HepG2 (cell line): ENCODE measurements around the gene B4GALT5. TPM values are rescaled to one million over a fixed set of nuclear protein-coding genes. Genes with fewer than 3 reads are reported as not detected.
A peak's percentile ranks its signal among the peaks of the same experiment; 100 is the strongest.

Experiments used
- ATAC-seq: fragments of 200-7000 bp; cut with Tn5 transposase; 3 replicates; pipeline ENCODE4 v1.9.1; 2020; ENCODE audit warnings: mild to moderate bottlenecking, moderate library complexity
- BruUV-seq: library from RNA; stranded (reverse); fragments of 400-500 nt; replicated peaks from 2 replicates; lab custom pipeline; 2021; lab: Mats Ljungman, UMichigan
- CTCF ChIA-PET: fragments of 300-600 bp; formaldehyde crosslinking; extraction: SDS; loops from one replicate; lab custom pipeline; 2021; ENCODE audit warnings: low total read pairs, inconsistent platforms, low intra/inter-chr PET ratio; lab: Yijun Ruan, JAX
- POLR2A ChIA-PET: fragments of 350-600 bp; sonication (Branson Sonifier 250); formaldehyde crosslinking; loops from one replicate; lab custom pipeline; 2020; ENCODE audit warnings: antibody characterized with exemption, inconsistent platforms; lab: Yijun Ruan, JAX
- DNase-seq: peaks from one replicate; pipeline ENCODE4 v3.0.0-alpha.2; 2015; ENCODE audit warnings: low spot score
- FAIRE-seq: peaks from 3 replicates; lab custom pipeline; 2011; peaks lifted over from hg19 to GRCh38; lab: Jason Lieb, UNC
- H2AFZ ChIP-seq: one replicate; pipeline ENCODE4 v1.6.1; 2011; ENCODE audit warnings: low read length, inconsistent platforms
- H3K27ac ChIP-seq: fragments of 300-600 bp; 3 replicates; pipeline ENCODE4 v1.8.0; 2011; ENCODE audit warnings: mixed run types, mild to moderate bottlenecking, mixed read lengths, low read length, inconsistent platforms; ENCODE audit not compliant: insufficient read depth; ENCODE audit errors: extremely low read length
- H3K27me3 ChIP-seq, 2 experiments: fragments of 200-600 bp in 1 of 2; 2 replicates in 1 of 2; 3 replicates in 1 of 2; pipeline versions ENCODE4 v1.6.0 to v1.8.0; 2011; ENCODE audit warnings: low read length in 2 of 2, mild to moderate bottlenecking in 2 of 2, moderate library complexity in 2 of 2, inconsistent platforms in 1 of 2; ENCODE audit not compliant: insufficient read depth in 2 of 2, control insufficient read depth in 1 of 2
- H3K36me3 ChIP-seq, 2 experiments: fragments of 200-600 bp in 1 of 2; replicated peaks in 1 of 2; 2 replicates in 1 of 2; 3 replicates in 1 of 2; pipeline versions ENCODE4 v1.5.1 to v1.8.0; 2011; ENCODE audit warnings: low read length in 2 of 2, inconsistent platforms in 1 of 2; ENCODE audit not compliant: insufficient read depth in 2 of 2, control insufficient read depth in 1 of 2
- H3K4me1 ChIP-seq: 2 replicates; pipeline ENCODE4 v1.5.1; 2012; ENCODE audit warnings: low read length, inconsistent platforms; ENCODE audit not compliant: insufficient read depth
- H3K4me2 ChIP-seq: 2 replicates; pipeline ENCODE4 v1.6.0; 2011; ENCODE audit warnings: low read depth, low read length, inconsistent platforms
- H3K4me3 ChIP-seq, 3 experiments: fragments of 200-600 bp in 1 of 3; sonication (generic), shearing (Covaris generic) in 1 of 3; replicated peaks in 1 of 3; 2 replicates each; pipeline ENCODE4 v1.5.1; 2011 to 2016; ENCODE audit warnings: low read length in 3 of 3, inconsistent platforms in 2 of 3, low read depth in 2 of 3, mild to moderate bottlenecking in 2 of 3, control low read depth in 1 of 3, mixed read lengths in 1 of 3; ENCODE audit not compliant: insufficient read depth in 1 of 3
- H3K79me2 ChIP-seq: one replicate; pipeline ENCODE4 v1.6.1; 2011; ENCODE audit warnings: low read length, inconsistent platforms; ENCODE audit not compliant: insufficient read depth
- H3K9ac ChIP-seq: 2 replicates; pipeline ENCODE4 v1.6.0; 2011; ENCODE audit warnings: mild to moderate bottlenecking, low read depth, low read length, inconsistent platforms; ENCODE audit not compliant: insufficient read depth
- H3K9me3 ChIP-seq: 2 replicates; pipeline ENCODE4 v1.5.1; 2012; ENCODE audit warnings: mild to moderate bottlenecking, low read length
- H4K20me1 ChIP-seq: 2 replicates; pipeline ENCODE4 v1.6.0; 2011; ENCODE audit warnings: inconsistent platforms, mild to moderate bottlenecking, low read length, moderate library complexity; ENCODE audit not compliant: insufficient read depth
- BCL6 ChIP-seq: IDR thresholded peaks from 2 replicates; pipeline ENCODE4 v1.6.1; 2016; ENCODE audit warnings: missing genetic modification reagents, missing compliant biosample characterization
- HHEX ChIP-seq: IDR thresholded peaks from 2 replicates; pipeline ENCODE4 v1.6.1; 2016; ENCODE audit warnings: control low read depth
- ISX ChIP-seq: sonication (generic); formaldehyde crosslinking; conservative IDR thresholded peaks from 2 replicates; pipeline ENCODE4 v1.5.0; 2020; ENCODE audit warnings: missing genetic modification reagents
- NCOA5 ChIP-seq: sonication (generic); formaldehyde crosslinking; IDR thresholded peaks from 2 replicates; pipeline ENCODE4 v1.4.0; 2020; ENCODE audit warnings: missing genetic modification reagents
- ZMYM4 ChIP-seq: sonication (generic); formaldehyde crosslinking; IDR thresholded peaks from 2 replicates; pipeline ENCODE4 v1.8.1; 2023; ENCODE audit warnings: mild to moderate bottlenecking, missing genetic modification reagents
- ZNF24 ChIP-seq: fragments of 450-650 bp; IDR thresholded peaks from 2 replicates; pipeline ENCODE4 v1.6.1; 2017; ENCODE audit warnings: antibody characterized with exemption, mild to moderate bottlenecking
- ZNF263 ChIP-seq: sonication (generic); formaldehyde crosslinking; IDR thresholded peaks from 2 replicates; pipeline ENCODE4 v1.4.0; 2020; ENCODE audit warnings: missing genetic modification reagents
- ZNF292 ChIP-seq: sonication (generic); formaldehyde crosslinking; IDR thresholded peaks from 2 replicates; pipeline ENCODE4 v1.8.1; 2022; ENCODE audit warnings: mild to moderate bottlenecking, low read depth, missing genetic modification reagents, borderline replicate concordance
- ZNF383 ChIP-seq: sonication (generic); formaldehyde crosslinking; IDR thresholded peaks from 2 replicates; pipeline ENCODE4 v1.4.0; 2020; ENCODE audit warnings: missing genetic modification reagents, mild to moderate bottlenecking, borderline replicate concordance
- ZNF431 ChIP-seq: sonication (generic); formaldehyde crosslinking; IDR thresholded peaks from 2 replicates; pipeline ENCODE4 v1.9.0; 2022; ENCODE audit warnings: missing genetic modification reagents, low read depth, mild to moderate bottlenecking, borderline replicate concordance
- ZNF737 ChIP-seq: sonication (generic); formaldehyde crosslinking; IDR thresholded peaks from 2 replicates; pipeline ENCODE4 v1.5.0; 2020; ENCODE audit warnings: missing genetic modification reagents, mild to moderate bottlenecking, borderline replicate concordance
- ZNF782 ChIP-seq: sonication (generic); formaldehyde crosslinking; IDR thresholded peaks from 2 replicates; pipeline ENCODE4 v1.4.0; 2020; ENCODE audit warnings: missing genetic modification reagents, mild to moderate bottlenecking, borderline replicate concordance
- ZNF792 ChIP-seq: IDR thresholded peaks from 2 replicates; pipeline ENCODE4 v1.6.1; 2016
- ZSCAN9 ChIP-seq: IDR thresholded peaks from 2 replicates; pipeline ENCODE4 v1.6.1; 2016; ENCODE audit warnings: borderline replicate concordance
- ZZZ3 ChIP-seq: sonication (generic); formaldehyde crosslinking; IDR thresholded peaks from 2 replicates; pipeline ENCODE4 v1.4.0; 2020; ENCODE audit warnings: missing genetic modification reagents, mild to moderate bottlenecking, borderline replicate concordance
- WGBS: methylation state at CpG from one replicate; pipeline ENCODE4 v1.1.6; 2017; ENCODE audit warnings: low lambda C conversion rate; 5-methylcytosine and 5-hydroxymethylcytosine counted together
- in situ Hi-C: cut with HindIII; loops from 2 replicates; pipeline ENCODE4 v1.10.0; 2017; ENCODE audit warnings: low pct_unique_long_range_greater_than_20kb; ENCODE audit not compliant: extremely low pct_ligation_motif_present
- intact Hi-C: fragments of 100-400 bp; cut with micrococcal nuclease; formaldehyde crosslinking; loops from one replicate; pipeline ENCODE4 v1.10.0; 2022; ENCODE audit not compliant: unreplicated experiment
- polyA plus RNA-seq, 8 experiments: library from polyadenylated mRNA; depleted of rRNA in 3 of 8; stranded (reverse) in 7 of 8; unstranded in 1 of 8; fragments of >200 nt; fragmentation: Illumina TruSeq in 4 of 8; extraction: Trizol in 4 of 8; gene quantifications; 2 replicates each; pipeline versions ENCODE4 v1.2.1 to v1.2.3, GENCODE V29; 2011 to 2016; ENCODE audit warnings: low read depth in 4 of 8, missing spikeins in 1 of 8, mixed read lengths in 1 of 8; ENCODE audit not compliant: insufficient read depth in 1 of 8
- total RNA-seq, 5 experiments: library from RNA; depleted of rRNA; stranded (reverse); fragments of >200 nt; fragmentation: Illumina TruSeq; extraction: Trizol; gene quantifications; 2 replicates each; pipeline ENCODE4 v1.2.3, GENCODE V29; 2016; ENCODE audit warnings: low read depth in 1 of 5
- TF ChIP-seq, protein P1 (sequence below): sonication (generic); formaldehyde crosslinking; IDR thresholded peaks from 2 replicates; pipeline ENCODE4 v1.5.0; 2020; ENCODE audit warnings: mild to moderate bottlenecking, missing genetic modification reagents, borderline replicate concordance
- TF ChIP-seq, protein P2 (sequence below): sonication (generic); formaldehyde crosslinking; conservative IDR thresholded peaks from 2 replicates; pipeline ENCODE4 v1.4.0; 2020; ENCODE audit warnings: mild to moderate bottlenecking, missing genetic modification reagents, moderate library complexity
- TF ChIP-seq, protein P3 (sequence below): sonication (generic); formaldehyde crosslinking; IDR thresholded peaks from 2 replicates; pipeline ENCODE4 v1.8.1; 2023; ENCODE audit warnings: mild to moderate bottlenecking, inconsistent platforms, moderate library complexity, missing genetic modification reagents, borderline replicate concordance

The B4GALT5 gene
- total and polyA plus RNA-seq, 2 of the 13 experiments (the other 11 are each of a cell fraction or from before 2014, with no cell fraction given), result 27.3 to 30.9 TPM

DNA sequence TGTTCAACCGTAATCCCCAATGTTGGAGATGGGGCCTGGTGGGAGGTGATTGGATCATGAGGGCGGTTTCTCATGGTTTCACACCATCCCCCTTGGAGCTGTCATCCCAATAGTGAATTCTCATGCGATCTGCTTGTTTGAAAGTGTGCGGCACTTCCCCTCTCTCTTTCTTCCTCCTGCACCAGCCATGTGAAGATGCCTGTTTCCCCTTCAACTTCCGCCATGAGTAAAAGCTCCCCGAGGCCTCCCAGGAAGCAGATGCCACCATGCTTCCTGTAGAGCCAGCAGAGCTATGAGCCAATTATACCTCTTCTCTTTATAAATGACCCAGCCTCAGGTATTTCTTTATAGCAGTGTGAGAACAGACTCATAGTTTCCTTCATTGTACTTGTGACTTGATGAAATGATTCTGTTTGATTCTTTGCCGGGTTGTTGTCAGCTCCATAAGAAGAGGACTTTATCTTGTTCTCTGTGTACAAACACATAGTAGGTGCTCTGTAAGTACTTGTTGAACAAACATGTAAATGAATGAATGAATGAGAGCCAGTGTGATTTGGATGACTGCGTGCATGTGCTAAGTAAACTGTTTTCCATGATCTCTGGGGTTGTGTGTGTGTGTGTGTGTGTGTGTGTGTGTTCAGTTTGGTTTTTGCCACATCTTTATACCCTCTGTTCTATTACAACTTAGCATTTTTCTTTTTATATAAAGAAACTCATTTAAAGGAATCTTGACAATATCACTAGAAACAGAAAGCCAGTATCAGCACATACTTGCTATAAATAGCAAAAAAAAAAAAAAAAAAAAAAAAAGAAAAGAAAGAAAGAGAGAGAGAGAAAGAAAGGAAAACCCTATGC is 123.3 kb downstream of the B4GALT5 start:
- BruUV-seq, result no TSS peak
- ATAC-seq (no peak), FAIRE-seq (no peak), DNase-seq (no peak)
- Histone ChIP-seq H3K79me2 (no peaks in the 10 kb centered on the region), H3K9me3 (no peaks in the 10 kb centered on the region), H3K4me2 (no peak overlapping the region), H4K20me1 (no peaks in the 10 kb centered on the region), H3K4me3 (no peak overlapping the region), H3K27me3 (no peaks in the 10 kb centered on the region; a peak in 3 of 5 replicates), H3K9ac (no peak overlapping the region), H3K4me1 (peaks cover 34% of the 10 kb centered on the region), H2AFZ (no peak overlapping the region), H3K36me3 (no peaks in the 10 kb centered on the region), H3K27ac (no peak overlapping the region)
- intact Hi-C loops (no loop called here), in situ Hi-C loops (no loop called here)
- WGBS, result 72% methylated on average over 8 of the region's 8 CpGs
- ChIA-PET CTCF (no interaction called here), POLR2A (interaction anchor here (0.6 to 1.7 kb wide), 2 partner anchors 10 to 14 kb away, joined by 3 to 5 read pairs; no protein-coding TSS in a partner anchor)
- TF ChIP-seq, protein P1, sequence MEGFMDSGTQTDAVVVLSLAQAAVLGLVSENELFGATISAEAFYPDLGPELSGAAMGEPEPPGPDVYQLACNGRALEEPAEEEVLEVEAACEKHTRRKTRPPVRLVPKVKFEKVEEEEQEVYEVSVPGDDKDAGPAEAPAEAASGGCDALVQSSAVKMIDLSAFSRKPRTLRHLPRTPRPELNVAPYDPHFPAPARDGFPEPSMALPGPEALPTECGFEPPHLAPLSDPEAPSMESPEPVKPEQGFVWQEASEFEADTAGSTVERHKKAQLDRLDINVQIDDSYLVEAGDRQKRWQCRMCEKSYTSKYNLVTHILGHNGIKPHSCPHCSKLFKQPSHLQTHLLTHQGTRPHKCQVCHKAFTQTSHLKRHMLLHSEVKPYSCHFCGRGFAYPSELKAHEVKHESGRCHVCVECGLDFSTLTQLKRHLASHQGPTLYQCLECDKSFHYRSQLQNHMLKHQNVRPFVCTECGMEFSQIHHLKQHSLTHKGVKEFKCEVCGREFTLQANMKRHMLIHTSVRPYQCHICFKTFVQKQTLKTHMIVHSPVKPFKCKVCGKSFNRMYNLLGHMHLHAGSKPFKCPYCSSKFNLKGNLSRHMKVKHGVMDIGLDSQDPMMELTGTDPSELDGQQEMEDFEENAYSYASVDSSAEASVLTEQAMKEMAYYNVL (CRISPR knock-in tag), result no peak
- TF ChIP-seq ZNF24 (0 out of 2 replicates have a peak, but pooled peaks have one; percentile 52), BCL6 (CRISPR knock-in tag) (no peak), ZNF263 (CRISPR knock-in tag) (no peak), NCOA5 (CRISPR knock-in tag) (no peak), ZNF737 (0 out of 2 replicates have a peak, but pooled peaks have one; percentile 34), ZSCAN9 (no peak), ZNF431 (CRISPR knock-in tag) (no peak), ZNF782 (CRISPR knock-in tag) (0 out of 2 replicates have a peak, but pooled peaks have one; percentile 28), ZNF292 (CRISPR knock-in tag) (no peak), ISX (no peak), ZNF383 (no peak), ZMYM4 (CRISPR knock-in tag) (no peak), ZZZ3 (CRISPR knock-in tag) (0 out of 2 replicates have a peak, but pooled peaks have one; percentile 67), HHEX (no peak), ZNF792 (CRISPR knock-in tag) (no peak)
- TF ChIP-seq, protein P2, sequence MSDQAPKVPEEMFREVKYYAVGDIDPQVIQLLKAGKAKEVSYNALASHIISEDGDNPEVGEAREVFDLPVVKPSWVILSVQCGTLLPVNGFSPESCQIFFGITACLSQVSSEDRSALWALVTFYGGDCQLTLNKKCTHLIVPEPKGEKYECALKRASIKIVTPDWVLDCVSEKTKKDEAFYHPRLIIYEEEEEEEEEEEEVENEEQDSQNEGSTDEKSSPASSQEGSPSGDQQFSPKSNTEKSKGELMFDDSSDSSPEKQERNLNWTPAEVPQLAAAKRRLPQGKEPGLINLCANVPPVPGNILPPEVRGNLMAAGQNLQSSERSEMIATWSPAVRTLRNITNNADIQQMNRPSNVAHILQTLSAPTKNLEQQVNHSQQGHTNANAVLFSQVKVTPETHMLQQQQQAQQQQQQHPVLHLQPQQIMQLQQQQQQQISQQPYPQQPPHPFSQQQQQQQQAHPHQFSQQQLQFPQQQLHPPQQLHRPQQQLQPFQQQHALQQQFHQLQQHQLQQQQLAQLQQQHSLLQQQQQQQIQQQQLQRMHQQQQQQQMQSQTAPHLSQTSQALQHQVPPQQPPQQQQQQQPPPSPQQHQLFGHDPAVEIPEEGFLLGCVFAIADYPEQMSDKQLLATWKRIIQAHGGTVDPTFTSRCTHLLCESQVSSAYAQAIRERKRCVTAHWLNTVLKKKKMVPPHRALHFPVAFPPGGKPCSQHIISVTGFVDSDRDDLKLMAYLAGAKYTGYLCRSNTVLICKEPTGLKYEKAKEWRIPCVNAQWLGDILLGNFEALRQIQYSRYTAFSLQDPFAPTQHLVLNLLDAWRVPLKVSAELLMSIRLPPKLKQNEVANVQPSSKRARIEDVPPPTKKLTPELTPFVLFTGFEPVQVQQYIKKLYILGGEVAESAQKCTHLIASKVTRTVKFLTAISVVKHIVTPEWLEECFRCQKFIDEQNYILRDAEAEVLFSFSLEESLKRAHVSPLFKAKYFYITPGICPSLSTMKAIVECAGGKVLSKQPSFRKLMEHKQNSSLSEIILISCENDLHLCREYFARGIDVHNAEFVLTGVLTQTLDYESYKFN (CRISPR knock-in tag), result no peak
- TF ChIP-seq, protein P3, sequence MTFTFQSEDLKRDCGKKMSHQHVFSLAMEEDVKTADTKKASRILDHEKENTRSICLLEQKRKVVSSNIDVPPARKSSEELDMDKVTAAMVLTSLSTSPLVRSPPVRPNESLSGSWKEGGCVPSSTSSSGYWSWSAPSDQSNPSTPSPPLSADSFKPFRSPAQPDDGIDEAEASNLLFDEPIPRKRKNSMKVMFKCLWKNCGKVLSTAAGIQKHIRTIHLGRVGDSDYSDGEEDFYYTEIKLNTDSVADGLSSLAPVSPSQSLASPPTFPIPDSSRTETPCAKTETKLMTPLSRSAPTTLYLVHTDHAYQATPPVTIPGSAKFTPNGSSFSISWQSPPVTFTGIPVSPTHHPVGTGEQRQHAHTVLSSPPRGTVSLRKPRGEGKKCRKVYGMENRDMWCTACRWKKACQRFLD (CRISPR knock-in tag), result no peak
